Measurements from ENCODE around the gene CHRFAM7A.
"Not testable (repeated sequence)": the region's sequence is repeated elsewhere in the genome, so short reads cannot be mapped to it uniquely, and the experiment has no call there.

DNA sequence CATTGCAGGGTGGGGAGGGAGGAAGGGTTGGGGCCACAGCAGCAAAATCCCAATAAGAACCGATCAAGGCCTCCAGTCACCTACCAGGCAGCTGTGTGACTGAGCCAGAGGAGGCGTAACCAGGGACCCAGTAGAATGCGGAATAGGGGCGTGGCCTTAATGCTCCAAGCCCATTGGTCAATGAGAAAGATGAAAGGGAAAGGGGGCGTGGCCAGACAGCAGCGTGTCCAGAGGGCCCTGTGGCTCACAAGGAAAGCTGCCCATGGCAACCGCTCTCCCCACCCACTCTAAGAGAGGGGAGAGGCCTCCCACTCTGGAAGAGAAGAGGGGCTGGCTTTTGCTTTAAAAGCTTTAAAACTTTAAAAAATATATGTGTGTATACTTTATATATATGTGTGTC lies 20.8 kb upstream of the CHRFAM7A start, which contains the start of gene GOLGA8R:
- TF ChIP-seq, protein P1, sequence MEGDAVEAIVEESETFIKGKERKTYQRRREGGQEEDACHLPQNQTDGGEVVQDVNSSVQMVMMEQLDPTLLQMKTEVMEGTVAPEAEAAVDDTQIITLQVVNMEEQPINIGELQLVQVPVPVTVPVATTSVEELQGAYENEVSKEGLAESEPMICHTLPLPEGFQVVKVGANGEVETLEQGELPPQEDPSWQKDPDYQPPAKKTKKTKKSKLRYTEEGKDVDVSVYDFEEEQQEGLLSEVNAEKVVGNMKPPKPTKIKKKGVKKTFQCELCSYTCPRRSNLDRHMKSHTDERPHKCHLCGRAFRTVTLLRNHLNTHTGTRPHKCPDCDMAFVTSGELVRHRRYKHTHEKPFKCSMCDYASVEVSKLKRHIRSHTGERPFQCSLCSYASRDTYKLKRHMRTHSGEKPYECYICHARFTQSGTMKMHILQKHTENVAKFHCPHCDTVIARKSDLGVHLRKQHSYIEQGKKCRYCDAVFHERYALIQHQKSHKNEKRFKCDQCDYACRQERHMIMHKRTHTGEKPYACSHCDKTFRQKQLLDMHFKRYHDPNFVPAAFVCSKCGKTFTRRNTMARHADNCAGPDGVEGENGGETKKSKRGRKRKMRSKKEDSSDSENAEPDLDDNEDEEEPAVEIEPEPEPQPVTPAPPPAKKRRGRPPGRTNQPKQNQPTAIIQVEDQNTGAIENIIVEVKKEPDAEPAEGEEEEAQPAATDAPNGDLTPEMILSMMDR (IDR thresholded peaks at IDR 0.05 in 2 of 3, conservative IDR thresholded peaks at IDR 0.05 in 1 of 3; ENCODE audit: borderline replicate concordance in 1 of 3, insufficient read depth in 1 of 3, low read depth in 2 of 3, low read length in 2 of 3), result not testable (repeated sequence)
- TF ChIP-seq ZNF274 (IDR thresholded peaks at IDR 0.05; ENCODE audit: low read depth, low read length); RAD21 (IDR thresholded peaks at IDR 0.05; ENCODE audit: low read depth); POLR2AphosphoS5 (IDR thresholded peaks at IDR 0.05; ENCODE audit: low read depth, low read length); ELF1 (IDR thresholded peaks at IDR 0.05; ENCODE audit: borderline replicate concordance, low read depth); SIN3A (IDR thresholded peaks at IDR 0.05; ENCODE audit: low read depth); FOSL1 (IDR thresholded peaks at IDR 0.05; ENCODE audit: low read depth); SP1 (IDR thresholded peaks at IDR 0.05; ENCODE audit: low read depth); MAX (IDR thresholded peaks at IDR 0.05); EZH2 (IDR thresholded peaks at IDR 0.05): not testable (repeated sequence)
- TF ChIP-seq, protein P2, sequence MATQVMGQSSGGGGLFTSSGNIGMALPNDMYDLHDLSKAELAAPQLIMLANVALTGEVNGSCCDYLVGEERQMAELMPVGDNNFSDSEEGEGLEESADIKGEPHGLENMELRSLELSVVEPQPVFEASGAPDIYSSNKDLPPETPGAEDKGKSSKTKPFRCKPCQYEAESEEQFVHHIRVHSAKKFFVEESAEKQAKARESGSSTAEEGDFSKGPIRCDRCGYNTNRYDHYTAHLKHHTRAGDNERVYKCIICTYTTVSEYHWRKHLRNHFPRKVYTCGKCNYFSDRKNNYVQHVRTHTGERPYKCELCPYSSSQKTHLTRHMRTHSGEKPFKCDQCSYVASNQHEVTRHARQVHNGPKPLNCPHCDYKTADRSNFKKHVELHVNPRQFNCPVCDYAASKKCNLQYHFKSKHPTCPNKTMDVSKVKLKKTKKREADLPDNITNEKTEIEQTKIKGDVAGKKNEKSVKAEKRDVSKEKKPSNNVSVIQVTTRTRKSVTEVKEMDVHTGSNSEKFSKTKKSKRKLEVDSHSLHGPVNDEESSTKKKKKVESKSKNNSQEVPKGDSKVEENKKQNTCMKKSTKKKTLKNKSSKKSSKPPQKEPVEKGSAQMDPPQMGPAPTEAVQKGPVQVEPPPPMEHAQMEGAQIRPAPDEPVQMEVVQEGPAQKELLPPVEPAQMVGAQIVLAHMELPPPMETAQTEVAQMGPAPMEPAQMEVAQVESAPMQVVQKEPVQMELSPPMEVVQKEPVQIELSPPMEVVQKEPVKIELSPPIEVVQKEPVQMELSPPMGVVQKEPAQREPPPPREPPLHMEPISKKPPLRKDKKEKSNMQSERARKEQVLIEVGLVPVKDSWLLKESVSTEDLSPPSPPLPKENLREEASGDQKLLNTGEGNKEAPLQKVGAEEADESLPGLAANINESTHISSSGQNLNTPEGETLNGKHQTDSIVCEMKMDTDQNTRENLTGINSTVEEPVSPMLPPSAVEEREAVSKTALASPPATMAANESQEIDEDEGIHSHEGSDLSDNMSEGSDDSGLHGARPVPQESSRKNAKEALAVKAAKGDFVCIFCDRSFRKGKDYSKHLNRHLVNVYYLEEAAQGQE (IDR thresholded peaks at IDR 0.05; ENCODE audit: low read depth), result not testable (repeated sequence)

All from HCT116 (cell line).